H1 (cell line): Measurements from ENCODE around the gene CRNKL1. TPM values are rescaled to one million over a fixed set of nuclear protein-coding genes. Genes with fewer than 3 reads are reported as not detected.

Experiments
- CTCF ChIA-PET: fragments of 300-600 bp; sonication (Branson Sonifier 250); formaldehyde crosslinking; loops from one replicate; lab custom pipeline; 2021; ENCODE audit not compliant: partially characterized antibody; lab: Charles Lee
- POLR2A ChIA-PET: fragments of 300-600 bp; sonication (Branson Sonifier 250); formaldehyde crosslinking; loops from one replicate; lab custom pipeline; 2021; ENCODE audit warnings: inconsistent platforms; ENCODE audit not compliant: partially characterized antibody; lab: Charles Lee
- DNase-seq, 2 experiments: peaks; one replicate each; pipeline versions ENCODE4 v3.0.0 to v3.0.0-alpha.2; 2010 to 2022; ENCODE audit warnings: low spot score in 2 of 2, low read depth in 1 of 2, mixed read lengths in 1 of 2
- FAIRE-seq: peaks from 2 replicates; lab custom pipeline; 2011; peaks lifted over from hg19 to GRCh38; lab: Jason Lieb, UNC
- H2AFZ ChIP-seq: 2 replicates; pipeline ENCODE4 v1.8.1; 2012; ENCODE audit warnings: low read length, inconsistent platforms
- H2AK5ac ChIP-seq: 2 replicates; pipeline ENCODE4 v1.6.1; 2013; ENCODE audit warnings: low read depth, low read length
- H2BK120ac ChIP-seq: replicated peaks from 2 replicates; pipeline ENCODE3; 2013; ENCODE audit warnings: low read depth, low read length, inconsistent platforms
- H2BK12ac ChIP-seq: 2 replicates; pipeline ENCODE4 v1.6.1; 2013; ENCODE audit warnings: low read depth, low read length
- H2BK15ac ChIP-seq: 2 replicates; pipeline ENCODE4 v1.6.1; 2013; ENCODE audit warnings: low read length
- H2BK20ac ChIP-seq: 2 replicates; pipeline ENCODE4 v1.6.1; 2013; ENCODE audit warnings: low read length
- H2BK5ac ChIP-seq: 2 replicates; pipeline ENCODE4 v1.6.1; 2013; ENCODE audit warnings: low read depth, low read length
- H3K14ac ChIP-seq: 2 replicates; pipeline ENCODE4 v1.6.1; 2013; ENCODE audit warnings: inconsistent platforms; ENCODE audit not compliant: insufficient read length
- H3K18ac ChIP-seq: 2 replicates; pipeline ENCODE4 v1.6.1; 2013; ENCODE audit warnings: low read length; ENCODE audit errors: extremely low read depth
- H3K23ac ChIP-seq: 2 replicates; pipeline ENCODE4 v1.6.1; 2013; ENCODE audit warnings: inconsistent platforms; ENCODE audit not compliant: insufficient read length
- H3K23me2 ChIP-seq: 2 replicates; pipeline ENCODE4 v1.6.1; 2013; ENCODE audit warnings: low read depth, low read length
- H3K27ac ChIP-seq: 2 replicates; pipeline ENCODE4 v1.6.1; 2011; ENCODE audit warnings: low read depth, low read length, inconsistent platforms
- H3K27me3 ChIP-seq, 4 experiments: replicated peaks in 1 of 4; 1 replicate in 1 of 4; 2 replicates in 3 of 4; pipeline versions ENCODE4 v1.6.1 to v1.8.1; 2011 to 2013; ENCODE audit warnings: low read length in 3 of 4, mild to moderate bottlenecking in 3 of 4, inconsistent platforms in 2 of 4, mixed read lengths in 2 of 4, moderate library complexity in 1 of 4; ENCODE audit not compliant: control insufficient read depth in 3 of 4, insufficient read depth in 3 of 4; ENCODE audit errors: extremely low read depth in 1 of 4
- H3K36me3 ChIP-seq, 4 experiments: 2 replicates each; pipeline versions ENCODE4 v1.6.1 to v1.8.1; 2011 to 2013; ENCODE audit warnings: mild to moderate bottlenecking in 4 of 4, low read length in 3 of 4, moderate library complexity in 2 of 4, control low read depth in 1 of 4, inconsistent platforms in 1 of 4; ENCODE audit not compliant: insufficient read depth in 4 of 4, control insufficient read depth in 2 of 4
- H3K4ac ChIP-seq: replicated peaks from 2 replicates; pipeline ENCODE3; 2013; ENCODE audit warnings: low read length, low read depth, mixed read lengths, inconsistent platforms; ENCODE audit not compliant: insufficient read length
- H3K4me1 ChIP-seq, 4 experiments: replicated peaks in 1 of 4; 1 replicate in 1 of 4; 2 replicates in 3 of 4; pipeline versions ENCODE4 v1.6.1 to v1.8.1; 2011 to 2013; ENCODE audit warnings: low read length in 3 of 4, inconsistent platforms in 2 of 4, mixed read lengths in 1 of 4; ENCODE audit not compliant: insufficient read depth in 4 of 4, control insufficient read depth in 3 of 4
- H3K4me2 ChIP-seq, 2 experiments: 2 replicates each; pipeline versions ENCODE4 v1.6.1 to v1.8.1; 2011 to 2013; ENCODE audit warnings: low read depth in 2 of 2, low read length in 2 of 2, control low read depth in 1 of 2, inconsistent platforms in 1 of 2, mild to moderate bottlenecking in 1 of 2; ENCODE audit not compliant: insufficient read depth in 1 of 2
- H3K4me3 ChIP-seq, 4 experiments: fragments of 200-600, 300-600 bp in 1 of 4; sonication (generic), shearing (Covaris generic), sonication (Bioruptor Twin) in 1 of 4; 2 replicates each; pipeline versions ENCODE4 v1.5.1 to v1.8.1; 2011 to 2016; ENCODE audit warnings: low read length in 4 of 4, low read depth in 3 of 4, control low read depth in 2 of 4, inconsistent platforms in 2 of 4, mild to moderate bottlenecking in 2 of 4, mixed read lengths in 1 of 4, moderate library complexity in 1 of 4; ENCODE audit not compliant: insufficient read depth in 2 of 4; ENCODE audit errors: extremely low read depth in 1 of 4
- H3K56ac ChIP-seq: replicated peaks from 2 replicates; pipeline ENCODE3; 2013; ENCODE audit warnings: low read depth, mild to moderate bottlenecking, mixed read lengths, low read length, inconsistent platforms; ENCODE audit not compliant: insufficient read length
- H3K79me1 ChIP-seq: 2 replicates; pipeline ENCODE4 v1.6.1; 2013; ENCODE audit warnings: low read depth, low read length, control low read depth
- H3K79me2 ChIP-seq, 2 experiments: 2 replicates each; pipeline versions ENCODE4 v1.6.1 to v1.8.1; 2012 to 2013; ENCODE audit warnings: low read length in 2 of 2, mild to moderate bottlenecking in 2 of 2, inconsistent platforms in 1 of 2; ENCODE audit not compliant: insufficient read depth in 2 of 2, control insufficient read depth in 1 of 2
- H3K9ac ChIP-seq, 4 experiments: replicated peaks in 1 of 4; 1 replicate in 1 of 4; 2 replicates in 3 of 4; pipeline versions ENCODE4 v1.6.1 to v1.8.1; 2011 to 2013; ENCODE audit warnings: low read depth in 3 of 4, low read length in 3 of 4, control low read depth in 2 of 4, mild to moderate bottlenecking in 2 of 4, moderate library complexity in 2 of 4, inconsistent platforms in 1 of 4; ENCODE audit errors: extremely low read depth in 1 of 4
- H3K9me3 ChIP-seq, 2 experiments: 2 replicates each; pipeline versions ENCODE4 v1.6.1 to v1.8.1; 2012 to 2013; ENCODE audit warnings: mild to moderate bottlenecking in 2 of 2, moderate library complexity in 2 of 2, control low read depth in 1 of 2, inconsistent platforms in 1 of 2, low read depth in 1 of 2, low read length in 1 of 2, mixed read lengths in 1 of 2; ENCODE audit not compliant: insufficient read depth in 2 of 2
- H4K20me1 ChIP-seq, 2 experiments: replicated peaks in 1 of 2; 2 replicates each; pipeline versions ENCODE3 to v1.8.1; 2011 to 2013; ENCODE audit warnings: inconsistent platforms in 2 of 2, low read length in 2 of 2, mild to moderate bottlenecking in 1 of 2; ENCODE audit not compliant: insufficient read depth in 2 of 2, control insufficient read depth in 1 of 2
- H4K5ac ChIP-seq: 2 replicates; pipeline ENCODE4 v1.6.1; 2013; ENCODE audit warnings: low read length, low read depth, mixed read lengths, inconsistent platforms; ENCODE audit not compliant: insufficient read length
- H4K8ac ChIP-seq: 2 replicates; pipeline ENCODE4 v1.8.0; 2013; ENCODE audit warnings: mild to moderate bottlenecking, moderate library complexity, low read length, inconsistent platforms; ENCODE audit not compliant: insufficient read depth; ENCODE audit errors: extremely low read depth
- H4K91ac ChIP-seq: replicated peaks from 2 replicates; pipeline ENCODE3; 2013; ENCODE audit warnings: low read length, mixed read lengths, inconsistent platforms; ENCODE audit not compliant: insufficient read length
- CEBPB ChIP-seq: IDR thresholded peaks from 2 replicates; pipeline ENCODE4 v1.6.1; 2012; ENCODE audit warnings: low read depth, low read length
- E2F6 ChIP-seq: IDR thresholded peaks from 2 replicates; pipeline ENCODE4 v1.6.1; 2012; ENCODE audit warnings: inconsistent platforms
- EGR1 ChIP-seq: IDR thresholded peaks from 2 replicates; pipeline ENCODE4 v1.6.1; 2011; ENCODE audit warnings: low read depth, low read length, borderline replicate concordance
- GTF2F1 ChIP-seq: IDR thresholded peaks from 2 replicates; pipeline ENCODE4 v1.6.1; 2012; ENCODE audit warnings: low read depth, low read length, improper control_type of control experiment, borderline replicate concordance
- HDAC2 ChIP-seq, 2 experiments: fragments of 300-600 bp in 1 of 2; sonication (generic) in 1 of 2; IDR thresholded peaks; 2 replicates each; pipeline ENCODE4 v1.6.1; 2011 to 2012; ENCODE audit warnings: low read depth in 2 of 2, low read length in 2 of 2, mild to moderate bottlenecking in 2 of 2, moderate library complexity in 2 of 2, borderline replicate concordance in 1 of 2, inconsistent platforms in 1 of 2
- NRF1 ChIP-seq: IDR thresholded peaks from 2 replicates; pipeline ENCODE4 v1.6.1; 2011; ENCODE audit warnings: mild to moderate bottlenecking, low read depth, low read length, improper control_type of control experiment
- SP1 ChIP-seq: IDR thresholded peaks from 2 replicates; pipeline ENCODE4 v1.6.1; 2011; ENCODE audit warnings: low read depth, low read length
- WGBS, 2 experiments: shearing (Covaris generic) in 1 of 2; methylation state at CpG; one replicate each; pipeline versions ENCODE4 v1.1.6 to v1.1.7; 2013 to 2015; ENCODE audit warnings: low lambda C conversion rate in 2 of 2, mixed read lengths in 2 of 2, inconsistent platforms in 1 of 2, low coverage in 1 of 2, missing lambda C conversion rate in 1 of 2; ENCODE audit not compliant: insufficient replicate concordance in 2 of 2, insufficient coverage in 1 of 2, insufficient read length in 1 of 2; ENCODE audit errors: extremely low coverage in 1 of 2, missing lambda C conversion rate in 1 of 2; 5-methylcytosine and 5-hydroxymethylcytosine counted together
- polyA plus RNA-seq, 7 experiments: library from polyadenylated mRNA; depleted of rRNA in 3 of 7; stranded (reverse) in 5 of 7; unstranded in 2 of 7; fragments of >200 nt in 5 of 7; fragments of 200-250 nt in 2 of 7; gene quantifications; 1 replicate in 5 of 7; 2 replicates in 1 of 7; 4 replicates in 1 of 7; pipeline versions ENCODE4 v1.2.1 to v1.2.3, GENCODE V29; 2011 to 2013; ENCODE audit warnings: missing spikeins in 2 of 7, mixed read lengths in 2 of 7
- total RNA-seq: library from RNA; stranded (reverse); fragmentation: NEBNext Ultra II Directional; extraction: Animal tissue kit (Norgen Biotek cat#: 25700); gene quantifications from 2 replicates; pipeline ENCODE4 v1.2.1, GENCODE V29; 2021

CRNKL1 gene
- total and polyA plus RNA-seq, 2 of the 8 experiments (the other 6 are each of a cell fraction or from before 2014, with no cell fraction given), result 4.0 to 26.5 TPM

GRCh38 chr20:20089018-20089417 is 36.8 kb upstream of the CRNKL1 start:
- CTCF ChIA-PET, result interaction anchor here (0.6 to 2.4 kb wide), 5 partner anchors 9 to 442 kb away, joined by 3 to 10 read pairs (median 3); partner anchors contain the start of genes CFAP61 and CRNKL1
- no peak overlapping the region for H3K14ac ChIP-seq
- H4K20me1 ChIP-seq, result no peaks in the 10 kb centered on the region
- no peak overlapping the region for H2BK15ac ChIP-seq
- no peaks in the 10 kb centered on the region for H3K79me2 ChIP-seq
- no peak overlapping the region for H2BK120ac ChIP-seq
- DNase-seq, result no peak
- no peak overlapping the region for H2BK12ac ChIP-seq
- no peak overlapping the region for H3K9ac ChIP-seq
- no peaks in the 10 kb centered on the region for H3K23me2 ChIP-seq
- H2BK5ac ChIP-seq, result no peak overlapping the region
- POLR2A ChIA-PET, result interaction anchor here (0.7 to 0.8 kb wide), 2 partner anchors 18 to 429 kb away, joined by 3 read pairs; no protein-coding TSS in a partner anchor
- FAIRE-seq, result no peak
- H3K36me3 ChIP-seq, result no peaks in the 10 kb centered on the region
- 100% methylated on average over 4 of the region's 4 CpGs; no CpG with 5 or more reads in 1 of the 2 experiments for WGBS, 2 experiments
- H3K4me3 ChIP-seq, result no peak overlapping the region
- H3K27me3 ChIP-seq, result no peaks in the 10 kb centered on the region
- H3K56ac ChIP-seq, result no peak overlapping the region
- H3K27ac ChIP-seq, result no peak overlapping the region
- no peak overlapping the region for H2BK20ac ChIP-seq
- H3K4me1 ChIP-seq, result no peaks in the 10 kb centered on the region
- no peaks in the 10 kb centered on the region for H3K9me3 ChIP-seq
- no peak overlapping the region for H3K4me2 ChIP-seq
- no peak overlapping the region for H3K4ac ChIP-seq
- no peak overlapping the region for H2AFZ ChIP-seq
- no peak overlapping the region for H3K18ac ChIP-seq
- no peak overlapping the region for H4K91ac ChIP-seq
- no peak overlapping the region for H3K23ac ChIP-seq
- no peak overlapping the region for H2AK5ac ChIP-seq
- no peaks in the 10 kb centered on the region for H3K79me1 ChIP-seq
- H4K8ac ChIP-seq, result no peak overlapping the region; the same call in 1 of the 2 replicates
- H4K5ac ChIP-seq, result no peak overlapping the region
- no peak for TF ChIP-seq NRF1
- TF ChIP-seq HDAC2 (IDR thresholded peaks at IDR 0.05; ENCODE audit: borderline replicate concordance in 1 of 2, low read depth in 2 of 2, low read length in 2 of 2), result no peak
- no peak for TF ChIP-seq GTF2F1
- no peak for TF ChIP-seq EGR1
- no peak for TF ChIP-seq E2F6
- no peak for TF ChIP-seq CEBPB
- no peak for TF ChIP-seq SP1
